Vagina (tissue), 2 donors: ENCODE measurements around the gene MEIS3. TPM values are rescaled to one million over a fixed set of nuclear protein-coding genes. Genes with fewer than 3 reads are reported as not detected.

Experiments
- DNase-seq, 2 donors: peaks; one replicate each; pipeline ENCODE4 v3.0.0-alpha.2; 2017; ENCODE audit errors: extremely low spot score in 2 of 2
- H3K27ac ChIP-seq: fragments of 200-600 bp; sonication (generic); one replicate; pipeline ENCODE4 v1.5.1; 2019
- H3K27me3 ChIP-seq: fragments of 200-600 bp; sonication (generic); one replicate; pipeline ENCODE4 v1.5.1; 2019
- H3K36me3 ChIP-seq, 2 donors: fragments of 200-600 bp; sonication (generic); one replicate each; pipeline ENCODE4 v1.5.1; 2017 to 2019
- H3K4me1 ChIP-seq: fragments of 200-600 bp; sonication (generic); one replicate; pipeline ENCODE4 v1.5.1; 2019
- H3K4me3 ChIP-seq, 2 donors: fragments of 200-600 bp; sonication (generic); 1 replicate in 1 of 2; 2 replicates in 1 of 2; pipeline ENCODE4 v1.5.1; 2016 to 2019
- H3K9me3 ChIP-seq: fragments of 200-600 bp; sonication (generic); one replicate; pipeline ENCODE4 v1.5.1; 2019
- CTCF ChIP-seq, 3 experiments: fragments of 450-650 bp in 2 of 3; fragments of 200-600 bp in 1 of 3; sonication (generic) in 1 of 3; IDR thresholded peaks; one replicate each; pipeline ENCODE4 v1.5.1; 2017 to 2019; ENCODE audit warnings: antibody characterized with exemption in 3 of 3, mild to moderate bottlenecking in 2 of 3, moderate library complexity in 2 of 3
- POLR2A ChIP-seq, 2 donors: fragments of 450-650 bp; IDR thresholded peaks; one replicate each; pipeline ENCODE4 v1.6.1; 2017; ENCODE audit warnings: antibody characterized with exemption in 2 of 2, mild to moderate bottlenecking in 2 of 2, moderate library complexity in 2 of 2
- POLR2AphosphoS5 ChIP-seq, 2 donors: sonication (generic); formaldehyde crosslinking; IDR thresholded peaks; one replicate each; pipeline ENCODE4 v1.9.0; 2017; ENCODE audit warnings: antibody characterized with exemption in 2 of 2, mild to moderate bottlenecking in 2 of 2, low read depth in 1 of 2; ENCODE audit not compliant: insufficient read depth in 1 of 2
- intact Hi-C: fragments of 100-400 bp; cut with DNase I; formaldehyde crosslinking; loops from one replicate; pipeline ENCODE4 v1.15.1; 2023
- total RNA-seq: library from RNA; depleted of rRNA; stranded (reverse); fragments of >200 nt; gene quantifications from one replicate; pipeline ENCODE4 v1.2.3, GENCODE V29; 2016

The MEIS3 gene
- total RNA-seq, 1 donor from 2014 or later: 20.6 TPM

GRCh38 chr19:47381653-47382279 is 37.6 kb downstream of the MEIS3 start:
- Histone ChIP-seq H3K36me3 (peaks cover 0 to 44% of the 10 kb centered on the region in 2 donors), H3K27me3 (no peaks in the 10 kb centered on the region), H3K27ac (no peak overlapping the region), H3K4me3 (no peak overlapping the region), H3K9me3 (no peaks in the 10 kb centered on the region), H3K4me1 (no peaks in the 10 kb centered on the region)
- DNase-seq: no peak
- TF ChIP-seq POLR2AphosphoS5 (IDR thresholded peaks at IDR 0.05; ENCODE audit: insufficient read depth in 1 of 2, low read depth in 1 of 2): no peak
- no peak for TF ChIP-seq POLR2A (IDR thresholded peaks at IDR 0.05)
- intact Hi-C loops: loop anchor here (10.0 kb wide), 1 partner anchor 77 kb away; the partner anchor contains the start of gene C5AR1

- no peak overlapping the region for H3K27ac ChIP-seq
- H3K27me3 ChIP-seq: no peaks in the 10 kb centered on the region
- TF ChIP-seq CTCF (IDR thresholded peaks at IDR 0.05) (no peak), POLR2A (IDR thresholded peaks at IDR 0.05) (no peak), POLR2AphosphoS5 (IDR thresholded peaks at IDR 0.05; ENCODE audit: insufficient read depth in 1 of 2, low read depth in 1 of 2) (no peak)
- intact Hi-C loops: loop anchor here (10.0 kb wide), 1 partner anchor 76 kb away; the partner anchor contains the start of gene C5AR1
- no peaks in the 10 kb centered on the region for H3K9me3 ChIP-seq
- peaks cover 0 to 51% of the 10 kb centered on the region in 2 donors for H3K36me3 ChIP-seq
- no peak overlapping the region for H3K4me3 ChIP-seq
- H3K4me1 ChIP-seq: no peaks in the 10 kb centered on the region
- no peak for DNase-seq
Observed at GRCh38 chr19:47381121-47381520, 38.2 kb downstream of the MEIS3 start.

- DNase-seq: no peak
- Histone ChIP-seq H3K4me1 (no peaks in the 10 kb centered on the region), H3K9me3 (no peaks in the 10 kb centered on the region), H3K36me3 (peaks cover 0 to 56% of the 10 kb centered on the region in 2 donors), H3K27ac (no peak overlapping the region), H3K4me3 (no peak overlapping the region), H3K27me3 (no peaks in the 10 kb centered on the region)
- TF ChIP-seq CTCF (IDR thresholded peaks at IDR 0.05) (no peak), POLR2AphosphoS5 (IDR thresholded peaks at IDR 0.05; ENCODE audit: insufficient read depth in 1 of 2, low read depth in 1 of 2) (no peak), POLR2A (IDR thresholded peaks at IDR 0.05) (no peak)
- intact Hi-C loops: loop anchor here (10.0 kb wide), 1 partner anchor 76 kb away; the partner anchor contains the start of gene C5AR1
Observed at GRCh38 chr19:47380559-47380958, 38.8 kb downstream of the MEIS3 start.

GRCh38 chr19:47379381-47379938 is 39.9 kb downstream of the MEIS3 start:
- DNase-seq: no peak
- H3K27ac ChIP-seq: no peak overlapping the region
- no peaks in the 10 kb centered on the region for H3K27me3 ChIP-seq
- TF ChIP-seq CTCF (IDR thresholded peaks at IDR 0.05) (no peak), POLR2AphosphoS5 (IDR thresholded peaks at IDR 0.05; ENCODE audit: insufficient read depth in 1 of 2, low read depth in 1 of 2) (no peak), POLR2A (IDR thresholded peaks at IDR 0.05) (no peak)
- no peaks in the 10 kb centered on the region for H3K9me3 ChIP-seq
- intact Hi-C loops: no loop called here
- H3K36me3 ChIP-seq: peaks cover 0 to 67% of the 10 kb centered on the region in 2 donors
- no peaks in the 10 kb centered on the region for H3K4me1 ChIP-seq
- H3K4me3 ChIP-seq: no peak overlapping the region

- TF ChIP-seq POLR2AphosphoS5 (IDR thresholded peaks at IDR 0.05; ENCODE audit: insufficient read depth in 1 of 2, low read depth in 1 of 2) (no peak), CTCF (IDR thresholded peaks at IDR 0.05) (no peak), POLR2A (IDR thresholded peaks at IDR 0.05) (no peak)
- H3K9me3 ChIP-seq: no peaks in the 10 kb centered on the region
- DNase-seq: no peak
- intact Hi-C loops: no loop called here
- peaks cover 0 to 80% of the 10 kb centered on the region in 2 donors for H3K36me3 ChIP-seq
- H3K27ac ChIP-seq: no peak overlapping the region
- no peaks in the 10 kb centered on the region for H3K4me1 ChIP-seq
- H3K27me3 ChIP-seq: no peaks in the 10 kb centered on the region
- H3K4me3 ChIP-seq: no peak overlapping the region
Observed at GRCh38 chr19:47378246-47378645, 41.1 kb downstream of the MEIS3 start.
